ENCODE measurements around the gene CORIN.
"Not testable (repeated sequence)": the region's sequence is repeated elsewhere in the genome, so short reads cannot be mapped to it uniquely, and the experiment has no call there.

Gene CORIN

DNA sequence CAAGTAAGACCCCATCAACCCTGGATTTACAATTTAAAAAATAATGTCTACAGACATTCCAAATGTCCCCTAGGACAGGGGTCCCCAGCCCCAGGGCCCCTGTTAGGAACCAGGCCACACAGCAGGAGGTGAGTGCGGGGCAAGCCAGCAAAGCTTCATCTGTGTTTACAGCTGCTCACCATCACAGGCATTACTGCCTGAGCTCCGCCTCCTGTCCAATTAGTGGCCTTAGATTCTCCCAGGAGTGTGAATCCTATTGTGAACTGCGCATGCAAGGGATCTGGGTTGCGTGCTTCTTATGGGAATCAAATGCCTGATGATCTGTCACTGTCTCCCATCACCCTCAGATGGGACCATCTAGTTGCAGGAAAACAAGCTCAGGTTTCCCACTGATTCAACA is 206.7 kb downstream of the CORIN start:
- no peak for DNase-seq

DNA sequence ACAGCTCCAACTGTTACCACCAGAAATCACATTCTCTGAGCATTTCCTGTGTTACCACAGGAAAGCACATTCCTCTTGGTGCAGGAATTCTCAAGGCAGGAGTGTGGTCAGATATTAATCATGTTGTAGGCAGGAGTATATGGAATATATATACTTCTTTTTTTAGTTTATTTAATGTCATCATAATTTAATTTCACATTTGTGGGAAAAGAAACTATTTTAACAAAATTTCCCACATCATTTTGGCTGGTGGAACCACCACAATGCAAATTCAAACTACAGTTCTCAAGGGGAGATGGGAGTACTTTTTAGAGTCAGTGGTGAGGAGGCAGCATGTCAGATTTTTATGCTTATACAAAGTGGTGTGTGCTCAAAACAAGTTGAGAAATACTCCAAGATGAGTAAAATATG is 213.8 kb downstream of the CORIN start:
- peak; percentile 1 for DNase-seq

DNA sequence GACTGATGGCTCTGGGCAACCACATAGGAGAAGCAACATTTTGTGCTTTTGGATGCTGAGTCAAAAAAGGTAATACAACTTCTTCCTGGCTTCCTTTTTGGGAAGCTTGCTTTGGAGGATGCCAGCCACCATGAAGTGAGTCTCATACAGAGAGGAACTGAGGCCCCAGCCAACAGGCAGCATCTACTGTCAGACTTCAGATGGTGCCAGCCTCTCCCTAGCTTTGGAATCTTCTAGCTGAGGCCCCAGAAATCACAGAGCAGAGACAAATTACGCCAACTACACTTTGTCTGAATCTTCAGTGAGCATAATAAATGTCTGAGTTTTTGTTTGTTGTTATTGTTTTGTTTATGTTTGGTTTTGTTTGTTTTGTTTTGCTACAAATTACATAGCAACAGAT is 216.7 kb downstream of the CORIN start:
- DNase-seq, result no peak

DNA sequence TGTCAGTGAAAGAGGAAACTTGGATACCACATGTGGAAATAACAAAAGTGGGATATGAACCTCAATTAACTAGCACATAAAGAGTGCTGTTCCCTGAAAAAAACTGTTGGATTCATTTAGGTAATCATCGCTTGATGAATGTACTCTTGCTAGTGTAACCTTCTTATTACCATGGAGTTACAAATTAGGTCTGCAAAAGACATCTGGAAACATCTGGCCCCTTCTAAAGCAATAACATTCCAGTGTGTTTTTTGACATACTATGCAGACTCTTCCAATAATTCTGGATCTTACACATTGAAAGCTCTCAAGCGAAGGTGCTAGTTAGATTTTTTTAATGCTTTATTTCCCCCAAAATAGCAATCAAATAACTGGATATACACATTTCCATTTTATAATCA is 218.2 kb downstream of the CORIN start:
- DNase-seq, result no peak

DNA sequence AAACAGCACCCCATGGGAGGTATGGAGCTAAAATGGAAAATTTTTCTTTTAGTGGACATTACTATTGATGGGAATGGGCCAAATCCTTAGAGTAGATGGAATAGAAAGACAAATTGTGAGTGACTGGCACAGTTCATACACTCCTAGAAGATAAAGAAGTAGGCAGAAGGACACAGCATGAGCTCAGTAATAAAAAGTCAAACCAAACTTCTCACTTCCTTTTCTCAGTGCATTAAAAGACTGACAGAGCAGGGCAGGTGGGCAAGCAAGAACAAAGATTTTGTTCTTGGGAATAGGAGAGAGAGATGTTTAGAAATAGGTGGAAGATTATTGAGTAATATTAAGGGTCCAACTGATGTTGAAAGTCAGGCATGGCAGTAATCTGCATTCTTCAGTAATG is 220.3 kb downstream of the CORIN start:
- no peak for DNase-seq

DNA sequence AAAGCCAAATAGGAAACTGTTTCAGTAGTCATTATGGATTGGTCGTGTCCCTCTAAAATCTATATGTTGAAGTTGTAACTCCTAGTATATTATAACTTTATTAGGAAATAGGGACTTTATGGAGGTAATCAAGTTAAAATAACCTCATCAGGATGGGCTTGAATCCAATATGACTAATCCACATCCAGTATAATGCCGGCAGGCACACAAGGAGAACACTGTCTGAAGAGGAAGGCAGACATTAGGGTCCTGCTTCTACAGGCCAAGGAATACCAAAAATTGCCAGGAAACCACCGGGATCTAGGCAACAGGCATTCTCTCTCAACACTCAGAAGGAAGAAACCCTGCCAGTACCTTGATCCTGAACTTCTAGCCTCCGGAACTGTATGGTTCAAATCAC is 222.5 kb downstream of the CORIN start:
- no peak for DNase-seq

DNA sequence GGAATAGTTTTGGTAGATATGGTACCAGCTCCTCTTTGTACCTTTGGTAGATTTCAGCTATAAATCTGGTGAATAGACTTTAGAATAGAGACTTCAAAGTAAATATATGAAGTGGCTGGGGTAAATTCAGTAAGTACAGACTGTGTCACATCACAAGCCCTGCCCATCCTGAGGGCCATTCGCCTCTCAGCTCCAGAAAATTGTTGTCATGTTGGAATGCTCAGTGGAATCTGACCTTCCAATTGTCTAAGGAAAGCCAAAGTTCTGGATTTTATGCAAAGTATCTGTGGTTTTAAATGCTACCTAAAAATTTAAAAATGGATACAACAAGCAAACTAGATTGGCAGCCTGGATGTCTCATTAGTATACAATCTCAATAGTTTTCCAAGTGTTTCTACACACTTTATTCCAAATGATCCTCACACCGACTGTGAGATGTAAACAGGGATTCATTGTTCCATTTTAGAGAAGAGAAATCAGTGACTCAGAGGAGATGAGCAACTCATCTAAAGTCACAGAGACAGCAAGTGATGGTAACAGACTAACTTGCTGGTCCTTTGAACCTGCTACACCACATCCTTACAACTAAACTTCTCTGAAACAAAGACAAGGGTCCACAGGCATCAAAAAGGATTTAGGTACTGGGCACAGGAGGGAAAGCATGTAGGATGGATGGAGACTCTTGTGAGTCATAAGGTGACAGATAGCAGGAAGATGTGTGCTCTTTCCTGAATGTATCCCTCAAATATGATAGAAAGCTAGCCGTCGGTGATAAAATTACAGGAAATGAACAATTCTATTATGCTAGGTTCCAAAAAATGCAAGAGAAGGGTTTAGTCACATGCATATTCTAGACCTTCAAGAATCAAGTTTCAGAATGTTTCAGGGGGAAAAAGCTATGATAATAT is 225.5 kb downstream of the CORIN start:
- no peak for DNase-seq

DNA sequence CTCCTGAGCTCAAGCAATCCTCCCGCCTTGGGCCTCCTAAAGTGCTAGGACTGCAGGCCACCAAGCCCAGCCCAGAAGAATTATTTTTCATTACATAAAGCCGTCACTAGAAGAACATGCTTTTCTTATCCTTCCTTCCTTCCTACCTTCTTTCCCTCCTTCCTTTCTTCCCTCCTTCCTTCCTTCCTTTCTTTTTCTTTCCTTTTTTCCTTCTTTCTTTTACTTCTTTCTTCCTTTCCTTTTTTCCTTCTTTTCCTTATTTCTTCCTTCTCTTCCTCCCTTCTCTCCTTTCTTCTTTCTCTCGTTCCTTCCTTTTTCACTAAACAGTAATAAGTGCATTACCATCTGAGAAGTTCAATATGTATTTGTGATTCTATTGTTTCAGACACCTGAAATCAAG is 231.4 kb downstream of the CORIN start:
- DNase-seq, result no peak

DNA sequence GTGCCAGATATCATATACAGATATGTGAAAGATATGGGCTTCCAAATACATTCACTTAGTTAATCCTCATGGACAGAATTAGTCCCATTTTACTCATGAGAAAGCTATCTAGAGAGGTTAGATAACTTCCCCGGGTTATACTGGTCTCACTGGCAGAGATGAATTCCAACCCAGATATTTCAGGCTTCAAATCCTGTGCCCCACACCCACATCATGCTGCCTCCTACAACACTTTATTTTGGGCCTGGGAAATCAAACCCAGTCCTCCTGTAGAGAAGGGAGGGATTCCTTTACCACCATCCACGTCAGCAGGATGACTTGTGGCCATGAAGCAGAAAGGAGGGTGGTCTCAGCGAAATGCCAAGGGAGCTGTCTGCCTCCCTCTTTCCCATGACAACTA is 239.0 kb downstream of the CORIN start:
- DNase-seq, result no peak

DNA sequence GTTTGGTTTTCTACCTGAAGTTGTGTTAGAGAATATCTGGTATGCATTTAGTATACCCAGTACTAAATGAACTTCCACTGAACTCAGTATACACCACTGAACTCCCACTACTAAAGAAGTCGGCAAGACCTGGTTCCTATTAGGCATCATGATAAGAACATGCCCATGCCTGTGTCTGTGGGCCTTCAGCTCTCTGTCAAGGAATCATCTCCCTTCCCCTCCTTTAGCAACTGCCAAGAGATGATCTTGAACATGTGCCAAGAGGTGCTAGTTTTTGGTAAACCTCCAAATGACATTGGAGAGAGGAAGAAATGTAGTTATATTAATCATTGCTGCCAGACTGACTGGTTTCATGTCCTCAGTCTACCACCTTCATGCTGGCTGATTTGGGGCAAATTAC is 239.5 kb downstream of the CORIN start:
- DNase-seq, result no peak

DNA sequence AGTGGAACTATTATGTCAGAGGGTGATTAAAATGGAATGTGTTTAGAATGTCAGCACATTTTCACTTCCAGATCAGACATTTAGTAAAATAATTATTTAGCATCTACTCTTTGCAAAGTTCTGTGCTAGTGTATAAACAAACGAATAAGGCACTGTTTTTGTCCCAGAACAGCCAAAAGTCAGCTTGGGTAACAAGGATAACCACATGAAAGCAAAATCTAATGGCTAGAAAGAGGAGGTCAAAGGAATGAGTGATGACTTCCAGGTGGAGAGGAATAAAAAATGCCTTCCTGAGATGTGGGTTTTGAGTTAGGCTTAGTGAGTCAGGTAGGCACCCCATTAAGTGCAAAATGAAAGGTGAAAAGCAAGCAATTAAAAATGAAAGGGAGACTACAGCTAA is 240.2 kb downstream of the CORIN start:
- DNase-seq, result no peak

DNA sequence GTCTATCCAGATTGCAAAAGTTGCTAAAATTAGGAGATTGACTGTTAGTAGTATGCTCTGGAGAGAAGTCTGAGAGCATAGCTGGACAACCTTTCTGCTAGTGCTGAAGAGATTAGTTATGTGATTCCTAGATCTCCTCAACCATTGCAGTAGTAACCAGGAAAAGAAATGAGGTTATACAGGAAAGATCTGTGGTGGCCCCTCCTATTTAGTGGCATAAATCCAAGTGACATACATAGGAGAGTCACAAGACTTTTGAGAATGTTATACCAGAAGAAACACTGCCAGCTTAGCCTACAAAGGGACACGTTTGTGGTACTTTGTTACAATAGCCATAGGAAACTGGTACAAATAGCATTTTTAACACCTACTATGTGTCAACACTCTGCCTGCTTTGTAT is 247.5 kb downstream of the CORIN start:
- no peak for DNase-seq

DNA sequence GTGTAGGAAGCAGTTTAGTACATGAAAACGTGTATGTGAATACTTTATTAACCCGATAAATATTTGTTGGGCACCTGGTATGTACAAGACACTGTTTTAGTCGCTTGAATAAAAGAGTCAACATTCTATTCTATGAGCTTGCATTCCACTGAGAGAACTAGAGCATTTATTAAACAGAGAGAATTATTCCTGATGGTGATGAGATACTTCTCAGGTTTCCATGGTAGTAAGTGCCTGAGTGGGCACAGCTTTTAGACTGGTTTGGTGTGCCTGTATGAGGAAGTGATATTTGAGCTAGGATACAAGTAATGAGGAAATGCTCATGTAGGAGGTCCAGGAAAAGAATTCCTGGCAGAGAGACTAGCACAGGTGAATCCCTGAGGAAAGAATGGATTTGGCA is 258.6 kb downstream of the CORIN start:
- DNase-seq, result no peak

DNA sequence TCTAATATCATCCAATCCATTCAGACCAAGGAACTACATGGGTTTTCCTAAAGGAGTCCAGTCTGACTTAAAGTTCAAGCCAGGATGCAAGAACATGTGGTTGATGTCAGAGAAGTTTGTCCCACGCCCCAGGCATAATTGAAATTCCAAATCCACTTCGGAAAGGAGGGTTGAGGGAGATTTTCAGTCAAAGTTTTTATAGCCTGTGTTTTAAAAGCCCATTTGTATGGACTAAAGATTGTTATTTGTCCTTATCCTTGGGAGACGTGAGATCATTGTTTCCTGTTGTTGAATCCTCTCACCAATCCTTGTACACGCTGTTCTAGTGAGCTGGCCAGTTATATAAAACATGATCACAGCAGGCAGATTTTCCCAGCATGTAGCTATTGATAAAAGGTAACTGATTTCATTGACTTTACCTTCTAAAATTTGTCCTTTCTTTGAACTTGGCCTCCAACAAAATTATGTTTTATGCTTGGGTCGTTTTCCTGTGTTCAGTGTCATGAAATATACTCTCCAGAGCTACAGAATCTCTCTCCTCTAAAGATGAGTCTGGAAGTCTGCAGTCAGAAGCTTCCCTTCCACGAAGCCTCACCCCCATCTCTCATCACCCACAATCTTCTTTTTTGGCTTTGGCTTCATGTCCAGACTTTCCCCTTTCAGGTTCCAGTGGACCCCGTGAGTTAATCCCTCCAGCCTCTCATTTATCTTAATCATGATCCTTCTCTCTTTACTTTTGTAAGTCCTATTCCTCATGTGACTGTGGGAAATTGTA is 259.9 kb downstream of the CORIN start:
- no peak for DNase-seq

DNA sequence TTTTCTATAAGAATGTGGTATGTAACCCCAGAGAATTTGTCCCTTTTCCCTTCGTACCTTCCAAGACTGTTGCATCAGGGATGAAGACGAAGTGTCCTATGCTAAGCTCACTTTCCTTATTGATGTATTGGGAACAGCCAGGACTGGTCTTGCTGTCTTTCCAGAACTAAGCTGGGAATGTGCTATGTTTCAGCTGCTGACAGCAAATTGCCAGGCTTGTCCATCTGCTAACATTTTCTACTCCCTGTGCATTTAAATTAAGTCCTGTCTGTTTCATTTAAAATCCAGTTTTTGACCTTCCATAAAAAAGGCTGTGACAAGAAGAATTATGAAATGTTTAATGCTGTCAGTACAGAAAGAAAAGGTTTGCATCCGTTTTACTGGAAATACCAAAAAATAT is 264.9 kb downstream of the CORIN start:
- DNase-seq, result no peak

DNA sequence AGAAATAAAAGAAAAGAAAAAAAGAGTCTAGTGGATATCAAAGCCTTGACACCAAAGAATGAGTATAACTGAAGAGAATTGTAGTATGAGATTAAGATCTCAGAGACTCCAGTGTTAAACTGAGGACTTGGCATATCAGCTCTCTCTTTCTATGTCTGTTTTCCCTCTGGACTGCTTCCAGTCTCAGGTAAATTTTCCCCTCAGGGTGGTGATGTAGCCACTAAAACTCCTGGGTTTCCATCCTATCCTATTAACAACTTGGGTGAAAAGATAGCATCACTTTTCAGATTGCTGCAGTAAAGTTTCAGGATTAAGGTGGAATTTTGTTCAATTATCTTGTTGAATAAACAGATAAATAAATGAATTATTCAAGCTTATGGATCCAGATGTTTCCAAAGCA is 267.1 kb downstream of the CORIN start:
- DNase-seq, result no peak

DNA sequence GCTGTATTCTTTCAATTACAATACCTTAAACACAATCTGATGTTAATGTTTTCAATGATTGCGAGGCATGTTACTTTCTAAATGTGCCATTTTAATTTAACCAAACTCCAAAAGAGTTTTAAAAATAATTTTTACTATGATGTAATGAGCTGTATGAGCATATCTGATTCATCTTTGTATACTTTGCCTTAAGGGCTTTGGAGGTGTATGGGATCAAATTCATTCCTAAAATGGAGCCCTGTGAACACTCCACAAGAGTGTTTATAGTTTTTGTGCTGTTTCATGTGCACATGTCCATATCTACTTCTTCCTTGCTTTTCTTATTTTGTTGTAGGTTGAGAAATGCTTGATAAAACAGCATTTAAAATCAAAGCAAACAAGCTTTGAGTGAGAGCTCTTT is 270.4 kb downstream of the CORIN start:
- no peak for DNase-seq

DNA sequence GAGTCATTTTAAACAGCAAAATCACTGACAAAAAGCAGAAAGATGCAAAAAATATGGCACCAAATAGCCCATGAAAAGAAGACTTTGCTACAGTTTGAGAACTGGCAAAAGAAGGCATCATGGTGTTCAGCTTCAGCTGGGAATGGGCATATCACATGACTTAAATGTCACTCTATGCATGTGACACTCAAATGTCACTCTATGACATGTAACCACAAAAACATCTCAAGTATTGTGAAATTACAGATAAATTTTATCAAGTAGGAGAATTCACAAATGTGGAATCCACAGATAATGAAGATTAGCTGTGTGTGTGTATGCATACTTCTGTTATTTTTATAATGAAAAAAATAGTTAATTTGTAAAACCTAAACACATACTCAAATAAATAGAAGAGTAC is 270.9 kb downstream of the CORIN start:
- no peak for DNase-seq

DNA sequence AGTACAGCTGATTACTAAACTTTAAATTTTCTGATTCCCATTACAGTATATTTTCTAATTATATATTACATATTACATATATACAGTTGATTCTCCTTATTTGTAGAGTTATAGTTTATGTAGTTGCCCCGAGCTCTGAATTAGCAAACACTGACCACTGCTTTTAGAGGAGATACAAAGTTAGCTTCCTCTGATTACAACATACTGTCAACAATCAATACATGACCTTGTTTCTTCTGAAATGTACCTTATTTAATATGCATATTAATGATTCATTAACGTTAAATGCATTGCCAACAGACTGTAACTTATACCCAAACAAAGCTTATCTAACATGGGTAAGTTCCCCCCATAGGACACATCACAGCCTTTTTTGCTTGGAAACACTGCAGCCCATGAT is 271.3 kb downstream of the CORIN start:
- DNase-seq, result no peak

DNA sequence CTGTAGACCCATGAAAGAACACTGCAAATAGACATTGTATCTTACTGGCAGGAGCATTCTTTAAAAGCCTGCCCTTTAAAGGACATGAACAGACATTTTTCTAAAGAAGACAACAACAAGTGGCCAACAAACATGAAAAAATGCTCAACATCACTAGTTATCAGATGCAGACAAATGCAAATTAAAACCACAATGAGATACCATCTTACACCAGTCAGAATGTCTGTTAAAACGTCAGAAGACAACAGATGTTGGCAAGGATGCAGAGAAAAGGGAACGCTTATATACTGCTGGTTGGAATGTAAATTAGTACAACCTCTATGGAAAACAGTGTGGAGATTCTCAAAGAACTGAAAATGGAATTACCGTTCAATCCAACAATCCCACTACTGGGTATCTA is 275.6 kb downstream of the CORIN start:
- DNase-seq, result no peak

DNA sequence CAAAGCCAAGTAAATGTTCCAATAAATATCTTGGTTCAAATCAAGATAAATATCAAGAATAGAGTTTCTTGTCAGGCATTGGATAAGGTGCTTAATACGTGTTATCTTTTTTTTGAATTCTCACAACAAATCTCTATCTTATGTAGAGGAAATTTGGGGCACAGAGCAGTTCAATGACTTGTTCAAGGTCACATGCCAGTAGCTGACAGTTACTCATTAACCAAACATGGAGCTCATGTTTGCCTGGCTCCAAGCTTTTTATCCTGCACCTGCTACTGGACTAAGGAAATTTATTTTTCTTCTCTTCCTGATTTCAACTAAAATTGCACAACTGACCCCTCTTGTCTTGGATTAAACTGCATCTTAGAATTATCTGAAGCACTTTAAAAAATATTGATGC is 276.5 kb downstream of the CORIN start:
- DNase-seq, result no peak

DNA sequence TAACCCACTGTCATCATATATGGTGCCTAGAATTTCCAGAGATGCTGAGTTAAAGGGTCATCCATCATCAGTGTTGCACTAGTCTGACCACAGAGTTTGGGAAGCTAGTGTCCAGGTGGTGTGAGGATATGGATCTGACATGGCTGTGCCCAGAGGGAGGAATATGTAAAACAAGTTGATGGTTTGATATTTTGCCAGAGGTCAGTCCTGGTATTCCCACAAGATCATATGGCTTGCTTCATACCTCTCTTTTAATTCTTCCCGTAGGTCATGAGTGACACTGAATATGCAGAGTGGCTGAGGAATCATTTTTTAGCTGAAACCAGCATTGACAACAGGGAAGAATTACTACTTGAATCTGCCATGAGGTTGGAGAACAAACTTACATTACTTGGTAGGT is 277.2 kb downstream of the CORIN start:
- no peak for DNase-seq

DNA sequence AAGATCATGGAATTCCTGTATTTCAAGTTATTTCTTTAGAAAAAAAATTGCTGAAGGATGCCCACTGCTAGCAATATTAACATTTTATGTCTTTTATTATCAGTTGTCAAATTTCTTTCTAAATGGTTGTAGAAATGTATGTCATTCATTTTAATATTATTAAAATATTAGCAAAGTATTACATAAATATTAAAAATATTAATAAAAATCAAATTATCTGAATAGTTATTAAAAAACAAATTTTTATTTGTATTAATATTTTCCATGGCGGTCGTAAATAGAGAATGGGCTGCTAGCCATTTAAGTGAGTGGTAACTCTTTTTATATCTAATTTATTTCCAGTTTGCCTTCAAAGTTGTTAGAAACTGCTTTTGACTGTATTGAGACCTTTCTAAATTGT is 280.6 kb downstream of the CORIN start:
- DNase-seq, result no peak

DNA sequence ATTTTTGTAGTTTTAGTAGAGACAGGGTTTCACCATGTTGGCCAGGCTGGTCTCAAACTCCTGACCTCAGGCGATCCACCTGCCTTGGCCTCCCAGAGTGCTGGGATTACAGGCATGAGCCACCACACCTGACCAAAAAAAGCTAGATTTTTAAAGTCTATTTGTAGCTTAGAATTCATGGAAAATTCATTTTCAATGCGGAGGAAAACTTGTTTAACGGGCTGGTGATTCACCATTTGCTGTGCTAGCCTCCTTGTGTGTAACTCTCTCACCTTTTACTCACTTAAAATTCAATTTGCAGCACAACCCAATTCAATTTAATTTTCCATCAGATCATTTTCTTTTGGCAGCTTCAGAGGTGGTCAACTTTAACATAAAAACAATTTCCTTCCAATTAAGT is 281.9 kb downstream of the CORIN start:
- DNase-seq, result not testable (repeated sequence)

Data from inflammatory macrophage treated with lipopolysaccharide for 4 hours (primary cell).